Stimulated activated memory B cell treated with anti-CD40 and anti-IgM and Interleukin-4, amounts not matched to agents 10 μg/mL and 1 μg/mL and 100 μg/mL, for 72 hours (primary cell): ENCODE data around the gene SLC25A28.
"Not testable (repeated sequence)": the region's sequence is repeated elsewhere in the genome, so short reads cannot be mapped to it uniquely, and the experiment has no call there.

ENCODE experiments used
- ATAC-seq: fragments of 150-1000 bp; cut with Tn5 transposase; 2 replicates; pipeline ENCODE4 v1.10.0; 2021
- H3K27ac Mint-ChIP-seq: one replicate; pipeline ENCODE4 v1.8.0; 2022; ENCODE audit warnings: mild to moderate bottlenecking, mixed read lengths
- H3K27me3 Mint-ChIP-seq: one replicate; pipeline ENCODE4 v1.8.0; 2022; ENCODE audit warnings: mixed read lengths
- H3K36me3 Mint-ChIP-seq: one replicate; pipeline ENCODE4 v1.8.0; 2022; ENCODE audit warnings: mixed read lengths
- H3K4me1 Mint-ChIP-seq: one replicate; pipeline ENCODE4 v1.8.0; 2022; ENCODE audit warnings: mixed read lengths
- H3K4me3 Mint-ChIP-seq: one replicate; pipeline ENCODE4 v1.8.0; 2022; ENCODE audit warnings: mild to moderate bottlenecking, moderate library complexity, mixed read lengths
- H3K9me3 Mint-ChIP-seq: one replicate; pipeline ENCODE4 v1.8.0; 2022; ENCODE audit warnings: mixed read lengths

The SLC25A28 gene

GRCh38 chr10:99612167-99612831 is 7.9 kb downstream of the SLC25A28 start:
- Mint-ChIP-seq H3K36me3 (peaks cover 25% of the 10 kb centered on the region), H3K27ac (no peak overlapping the region), H3K4me1 (peaks cover 42% of the 10 kb centered on the region), H3K4me3 (no peak overlapping the region), H3K9me3 (no peaks in the 10 kb centered on the region), H3K27me3 (no peaks in the 10 kb centered on the region)
- no peak for ATAC-seq

DNA sequence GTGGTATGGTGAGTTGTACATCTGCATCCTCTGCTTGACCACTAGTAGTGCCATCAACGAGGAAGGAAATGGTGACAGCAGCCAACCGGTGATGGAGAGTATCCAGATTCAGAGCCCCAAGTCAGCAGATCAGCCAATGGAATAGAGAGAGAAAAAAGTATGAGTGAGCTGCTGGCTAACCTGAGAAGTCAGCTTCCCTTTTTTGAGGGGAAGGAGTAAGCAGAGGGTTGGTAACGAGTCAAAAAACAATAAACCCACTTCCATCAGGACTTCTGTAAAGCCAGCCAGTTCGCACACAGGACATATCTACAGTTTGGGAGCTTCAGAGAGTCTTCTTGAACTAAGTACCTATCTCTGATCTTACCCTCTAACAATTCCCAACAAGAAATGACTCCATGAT is 8.9 kb downstream of the SLC25A28 start:
- Mint-ChIP-seq H3K9me3 (no peaks in the 10 kb centered on the region), H3K4me1 (peaks cover 42% of the 10 kb centered on the region), H3K36me3 (peaks cover 25% of the 10 kb centered on the region), H3K4me3 (no peak overlapping the region), H3K27ac (no peak overlapping the region), H3K27me3 (no peaks in the 10 kb centered on the region)
- ATAC-seq, result no peak

DNA sequence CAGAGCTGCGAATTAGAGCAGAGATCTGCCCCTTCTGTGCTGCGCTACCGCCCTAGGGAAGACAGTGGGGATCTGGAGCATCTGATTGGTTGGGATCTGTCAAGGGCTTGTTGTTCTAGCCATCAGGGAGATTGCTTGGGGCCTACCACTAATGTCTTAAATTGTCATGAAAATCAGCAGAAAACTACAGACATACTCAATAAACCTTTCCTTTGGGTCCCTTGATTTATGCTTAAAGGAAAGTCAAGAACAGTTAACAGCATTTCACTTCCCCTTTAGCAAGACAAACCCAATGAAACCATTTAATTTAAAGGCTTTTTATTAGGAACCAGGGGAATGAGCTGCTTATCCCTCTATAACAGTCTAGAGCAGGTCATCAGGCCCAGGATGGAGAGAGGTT is 10.0 kb downstream of the SLC25A28 start:
- no peak overlapping the region for H3K4me3 Mint-ChIP-seq
- no peaks in the 10 kb centered on the region for H3K9me3 Mint-ChIP-seq
- ATAC-seq, result no peak
- H3K36me3 Mint-ChIP-seq, result peaks cover 19% of the 10 kb centered on the region
- H3K4me1 Mint-ChIP-seq, result peaks cover 34% of the 10 kb centered on the region
- H3K27me3 Mint-ChIP-seq, result no peaks in the 10 kb centered on the region
- no peak overlapping the region for H3K27ac Mint-ChIP-seq

- Mint-ChIP-seq H3K4me1 (peaks cover 33% of the 10 kb centered on the region), H3K27ac (peak overlapping the region; percentile 50), H3K9me3 (no peaks in the 10 kb centered on the region), H3K27me3 (no peaks in the 10 kb centered on the region), H3K4me3 (no peak overlapping the region), H3K36me3 (peaks cover 19% of the 10 kb centered on the region)
- no peak for ATAC-seq
Measured at GRCh38 chr10:99609186-99609585, 11.1 kb downstream of the SLC25A28 start.

DNA sequence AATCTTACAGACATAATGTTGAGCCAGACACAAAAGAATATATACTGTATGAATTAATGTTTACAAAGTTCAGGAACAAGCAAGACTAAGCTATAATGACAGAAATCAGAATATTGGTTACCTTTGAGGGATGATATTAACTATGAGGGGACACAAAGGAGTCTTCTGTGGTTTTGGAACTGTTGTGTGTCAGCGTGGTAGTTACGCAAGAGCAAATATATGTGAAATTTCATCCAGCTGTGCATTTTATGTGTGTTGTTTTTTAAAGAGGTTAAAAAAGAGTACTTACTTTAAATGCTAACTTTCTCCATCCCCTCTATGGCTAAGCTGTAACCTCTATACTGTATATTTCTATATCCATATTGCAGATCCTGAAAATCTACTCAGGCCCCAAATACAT is 14.9 kb downstream of the SLC25A28 start:
- no peaks in the 10 kb centered on the region for H3K9me3 Mint-ChIP-seq
- H3K4me3 Mint-ChIP-seq, result no peak overlapping the region
- peaks cover 10% of the 10 kb centered on the region for H3K36me3 Mint-ChIP-seq
- no peaks in the 10 kb centered on the region for H3K27me3 Mint-ChIP-seq
- ATAC-seq, result no peak
- no peak overlapping the region for H3K27ac Mint-ChIP-seq
- peaks cover 14% of the 10 kb centered on the region for H3K4me1 Mint-ChIP-seq

DNA sequence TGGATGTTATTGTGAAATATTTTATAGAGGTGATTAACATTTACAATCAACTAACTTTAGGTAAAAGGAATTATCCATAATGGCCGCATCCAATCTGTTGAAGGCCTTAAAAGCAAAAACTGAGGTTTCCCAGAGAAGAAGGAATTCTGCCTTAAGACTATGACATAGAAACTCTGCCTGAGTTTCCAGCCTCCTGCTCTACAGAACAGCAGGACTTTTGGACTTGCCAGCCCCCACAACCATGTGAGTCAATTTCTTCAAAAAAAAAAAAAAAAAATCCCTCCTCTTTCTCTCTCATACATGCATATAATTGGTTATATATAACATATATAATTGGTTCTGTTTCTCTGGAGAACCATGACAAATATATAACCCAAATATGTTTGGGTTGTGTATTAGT is 15.4 kb downstream of the SLC25A28 start:
- ATAC-seq, result no peak
- Mint-ChIP-seq H3K9me3 (no peaks in the 10 kb centered on the region), H3K27ac (no peak overlapping the region), H3K4me3 (no peak overlapping the region), H3K36me3 (peaks cover 7% of the 10 kb centered on the region), H3K4me1 (peaks cover 19% of the 10 kb centered on the region), H3K27me3 (no peaks in the 10 kb centered on the region)

DNA sequence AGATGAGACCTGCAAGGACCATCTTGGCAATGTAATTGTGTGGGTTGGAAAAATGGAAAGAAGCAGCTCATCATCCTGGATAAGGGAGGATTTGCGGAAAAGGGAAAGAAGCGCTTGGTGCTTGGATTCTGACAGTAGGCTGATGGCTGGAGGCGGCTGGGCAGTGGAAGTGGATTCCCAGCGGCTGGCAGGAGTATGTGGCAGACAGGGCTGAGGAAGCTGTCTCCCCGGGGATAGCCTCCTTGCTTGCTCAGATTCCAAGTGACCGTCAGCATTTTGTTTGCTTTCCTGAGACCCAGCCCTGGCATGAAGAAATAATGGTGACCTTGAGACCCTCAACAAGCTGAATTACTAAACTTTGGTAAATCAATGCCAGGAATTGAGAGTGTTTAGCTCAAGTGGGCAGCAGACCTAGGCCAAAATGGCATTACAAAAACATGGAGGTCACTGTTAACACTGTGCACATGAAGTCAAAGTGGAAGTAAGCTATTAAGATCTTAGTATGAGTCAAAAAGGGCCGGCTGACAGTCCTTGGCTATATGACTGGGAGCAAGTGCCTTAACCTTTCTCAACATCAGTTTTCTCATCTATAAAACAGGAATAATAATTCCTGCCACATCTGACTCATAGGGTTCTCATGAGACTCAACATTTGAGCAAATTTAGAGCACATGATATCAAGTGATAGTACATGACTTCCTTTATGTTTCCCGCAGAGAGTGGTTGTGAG is 21.3 kb downstream of the SLC25A28 start:
- H3K36me3 Mint-ChIP-seq, result no peaks in the 10 kb centered on the region
- peak overlapping the region; percentile 30 for H3K27ac Mint-ChIP-seq
- H3K4me1 Mint-ChIP-seq, result peaks cover 15% of the 10 kb centered on the region
- no peaks in the 10 kb centered on the region for H3K27me3 Mint-ChIP-seq
- H3K4me3 Mint-ChIP-seq, result no peak overlapping the region
- ATAC-seq, result peak; percentile 65
- H3K9me3 Mint-ChIP-seq, result no peaks in the 10 kb centered on the region

- Mint-ChIP-seq H3K4me3 (no peak overlapping the region), H3K36me3 (no peaks in the 10 kb centered on the region), H3K27ac (no peak overlapping the region), H3K9me3 (no peaks in the 10 kb centered on the region), H3K27me3 (no peaks in the 10 kb centered on the region), H3K4me1 (peaks cover 15% of the 10 kb centered on the region)
- no peak for ATAC-seq
Measured at GRCh38 chr10:99598011-99598410, 22.2 kb downstream of the SLC25A28 start.

GRCh38 chr10:99596708-99597107 is 23.5 kb downstream of the SLC25A28 start:
- not testable (repeated sequence) for H3K4me3 Mint-ChIP-seq, H3K36me3 Mint-ChIP-seq, H3K27ac Mint-ChIP-seq, H3K27me3 Mint-ChIP-seq, H3K9me3 Mint-ChIP-seq, ATAC-seq
- H3K4me1 Mint-ChIP-seq, result peaks cover 15% of the 10 kb centered on the region

DNA sequence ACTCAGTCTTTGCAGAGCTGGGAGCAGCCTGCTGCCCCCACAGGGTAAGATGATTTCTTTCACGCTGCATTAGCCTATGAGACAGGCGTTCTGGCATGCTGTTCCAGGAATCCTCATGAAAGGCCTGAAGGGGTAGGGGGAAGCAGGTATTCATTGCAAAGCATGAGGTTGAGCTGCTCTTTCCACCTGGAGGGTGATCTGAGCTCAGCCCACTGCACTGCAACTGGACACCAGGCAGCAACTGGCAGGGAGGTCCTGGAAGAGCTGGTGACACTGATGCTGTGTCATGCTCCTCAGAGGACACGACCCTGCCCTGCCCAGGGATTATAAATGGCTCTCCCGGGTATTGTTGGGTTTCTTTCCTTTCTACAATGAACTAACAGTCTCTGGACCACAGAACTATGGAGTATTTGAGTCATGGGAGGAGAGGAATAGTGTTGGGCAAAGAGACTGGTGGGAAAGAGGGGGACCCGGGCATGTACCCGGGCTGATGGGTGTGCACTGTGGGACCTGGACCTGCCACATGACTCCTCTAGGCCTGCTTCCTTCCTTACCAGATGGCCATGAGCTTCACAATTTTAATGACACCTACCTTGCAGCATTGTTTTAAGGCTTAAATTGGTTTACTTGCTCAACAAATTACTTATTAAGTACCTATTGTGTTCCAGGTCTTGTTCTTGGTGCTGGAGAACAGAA is 24.3 kb downstream of the SLC25A28 start:
- Mint-ChIP-seq H3K27ac (no peak overlapping the region), H3K27me3 (no peaks in the 10 kb centered on the region), H3K9me3 (no peaks in the 10 kb centered on the region), H3K4me3 (no peak overlapping the region), H3K4me1 (peaks cover 15% of the 10 kb centered on the region), H3K36me3 (no peaks in the 10 kb centered on the region)
- no peak for ATAC-seq

- H3K36me3 Mint-ChIP-seq, result no peaks in the 10 kb centered on the region
- H3K27me3 Mint-ChIP-seq, result no peaks in the 10 kb centered on the region
- no peak for ATAC-seq
- no peak overlapping the region for H3K4me3 Mint-ChIP-seq
- H3K27ac Mint-ChIP-seq, result no peak overlapping the region
- peaks cover 10% of the 10 kb centered on the region for H3K4me1 Mint-ChIP-seq
- H3K9me3 Mint-ChIP-seq, result no peaks in the 10 kb centered on the region
Measured at GRCh38 chr10:99595236-99595635, 25.0 kb downstream of the SLC25A28 start.

GRCh38 chr10:99593312-99593711 is 26.9 kb downstream of the SLC25A28 start:
- H3K27ac Mint-ChIP-seq, result no peak overlapping the region
- H3K4me3 Mint-ChIP-seq, result no peak overlapping the region
- H3K27me3 Mint-ChIP-seq, result peaks cover under 1% of the 10 kb centered on the region
- no peaks in the 10 kb centered on the region for H3K9me3 Mint-ChIP-seq
- no peaks in the 10 kb centered on the region for H3K36me3 Mint-ChIP-seq
- H3K4me1 Mint-ChIP-seq, result no peaks in the 10 kb centered on the region
- no peak for ATAC-seq

DNA sequence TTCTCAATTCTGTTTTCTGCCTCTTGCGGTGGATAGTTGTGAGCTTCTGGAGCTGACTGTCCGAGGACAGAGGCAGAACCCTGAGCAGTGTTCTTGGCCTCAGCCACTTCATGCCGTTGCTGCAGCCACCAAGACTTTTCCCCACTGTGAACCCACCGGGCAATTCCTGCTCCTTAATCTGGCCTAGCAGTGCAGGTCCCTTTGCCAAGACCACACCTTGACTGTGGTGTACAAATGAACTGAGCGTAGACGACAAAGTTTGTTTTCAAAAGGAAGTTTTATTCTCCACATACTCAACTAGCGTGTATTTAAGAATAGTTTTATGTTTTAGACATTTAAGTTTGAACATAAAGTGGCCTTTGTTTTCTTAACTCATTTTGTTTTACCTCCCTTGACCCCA is 29.4 kb downstream of the SLC25A28 start:
- H3K4me1 Mint-ChIP-seq, result no peaks in the 10 kb centered on the region
- H3K4me3 Mint-ChIP-seq, result no peak overlapping the region

DNA sequence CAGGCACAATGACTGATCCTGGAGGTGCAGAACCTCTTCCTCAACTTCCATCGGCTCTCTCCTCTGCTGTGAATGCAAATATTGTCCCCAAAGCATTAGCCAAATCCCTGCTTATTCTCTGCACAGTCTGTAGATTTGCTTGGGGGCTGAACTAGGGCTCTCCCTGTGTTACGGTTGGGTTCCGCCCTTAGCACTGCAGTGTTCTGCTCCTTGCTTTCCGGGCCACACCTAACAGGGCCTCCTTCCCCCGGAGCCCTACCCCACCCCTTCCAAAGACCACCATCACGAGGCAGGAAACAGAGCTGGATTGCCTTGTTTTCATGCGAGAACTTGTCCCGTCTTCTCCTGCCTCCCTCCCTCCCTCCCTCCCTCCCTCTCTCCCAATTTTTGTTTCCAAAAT is 36.6 kb downstream of the SLC25A28 start:
- Mint-ChIP-seq H3K27ac (no peak overlapping the region), H3K27me3 (peaks cover 23% of the 10 kb centered on the region), H3K36me3 (no peaks in the 10 kb centered on the region), H3K4me1 (no peaks in the 10 kb centered on the region), H3K9me3 (no peaks in the 10 kb centered on the region), H3K4me3 (no peak overlapping the region)
- ATAC-seq, result no peak

More for the DNA sequence above, 29.4 kb downstream of the SLC25A28 start:
- ATAC-seq, result no peak
- Mint-ChIP-seq H3K27ac (no peak overlapping the region), H3K27me3 (peaks cover 10% of the 10 kb centered on the region), H3K9me3 (no peaks in the 10 kb centered on the region), H3K36me3 (no peaks in the 10 kb centered on the region)

DNA sequence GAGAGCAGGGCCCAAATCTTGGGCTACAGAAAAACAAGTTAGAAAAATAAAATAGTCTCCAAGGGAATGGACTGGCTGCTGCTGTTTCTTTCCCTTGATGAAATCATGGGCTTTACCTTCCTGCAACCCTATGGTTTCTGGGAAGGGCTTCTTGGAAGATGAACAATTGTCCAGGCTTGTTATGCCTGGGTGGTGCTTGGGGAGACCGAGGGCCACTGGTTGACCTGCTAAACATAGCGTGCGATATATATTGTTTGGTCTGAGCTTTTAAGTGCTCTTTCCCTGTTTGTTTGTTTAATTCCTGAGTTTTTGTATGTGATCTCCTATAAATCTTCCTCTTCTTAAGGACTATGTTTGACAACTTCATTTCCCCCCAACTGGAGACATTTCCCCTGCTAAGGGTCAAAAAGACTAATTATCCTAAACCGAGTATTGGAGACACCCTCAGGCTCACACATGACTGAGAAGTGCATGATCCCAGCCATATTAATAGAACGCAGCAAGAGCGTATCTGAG is 37.9 kb downstream of the SLC25A28 start:
- Mint-ChIP-seq H3K36me3 (no peaks in the 10 kb centered on the region), H3K9me3 (no peaks in the 10 kb centered on the region), H3K4me3 (no peak overlapping the region), H3K4me1 (no peaks in the 10 kb centered on the region), H3K27me3 (peaks cover 20% of the 10 kb centered on the region), H3K27ac (no peak overlapping the region)
- no peak for ATAC-seq
